ENCODE data around the gene KCNQ1.

- TF ChIP-seq CTCF (IDR thresholded peaks at IDR 0.05; ENCODE audit: low read length) (no peak), EZH2 (IDR thresholded peaks at IDR 0.05; ENCODE audit: borderline replicate concordance, low read length) (no peak)
Measured at GRCh38 chr11:2584434-2584811, 139.6 kb downstream of the KCNQ1 start.
